GM10266 (cell line): Measurements from ENCODE around the gene NTM.

Experiments
- DNase-seq: peaks from one replicate; pipeline ENCODE4 v3.0.0; 2012; ENCODE audit errors: extremely low spot score
- CTCF ChIP-seq: IDR thresholded peaks from 2 replicates; pipeline ENCODE4 v1.5.1; 2012; ENCODE audit warnings: mild to moderate bottlenecking, low read depth; ENCODE audit not compliant: control insufficient read depth, insufficient read depth; ENCODE audit errors: missing control alignments

NTM gene

GRCh38 chr11:131441051-131441810 is 70.8 kb downstream of the NTM start:
- DNase-seq: no peak
- no peak for TF ChIP-seq CTCF

DNA sequence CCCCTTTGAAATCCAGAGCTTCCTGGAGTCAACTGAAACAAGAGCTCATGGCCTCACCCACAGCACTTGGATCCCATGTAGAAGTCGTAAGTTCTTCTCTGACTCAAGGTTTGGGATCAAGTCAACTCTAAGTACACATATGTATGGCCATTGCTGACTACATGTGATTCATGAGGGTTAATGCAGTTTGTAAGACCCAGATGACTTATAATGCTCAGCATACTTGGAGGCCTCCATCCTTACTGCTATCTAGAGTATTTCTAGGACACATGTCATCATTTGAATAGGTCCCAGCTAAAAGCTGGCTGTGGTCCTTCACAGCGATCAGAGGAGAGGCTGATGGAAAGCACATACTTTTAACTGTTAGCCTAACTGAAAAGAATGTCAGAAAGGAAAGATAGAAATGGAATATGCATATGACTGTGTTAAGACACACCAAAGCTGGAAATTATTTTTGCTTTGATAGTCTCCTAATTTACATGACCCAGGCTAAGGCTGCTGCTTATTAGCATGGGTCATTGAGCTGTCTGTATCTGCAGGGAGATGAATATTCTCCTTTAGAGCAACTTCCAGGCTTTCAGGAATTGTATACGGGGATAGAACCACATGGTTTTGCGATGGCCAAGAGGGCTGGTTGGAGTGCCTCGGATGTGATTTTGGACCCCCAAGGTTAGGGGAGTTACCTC is 76.3 kb downstream of the NTM start:
- TF ChIP-seq CTCF: no peak
- DNase-seq: no peak

DNA sequence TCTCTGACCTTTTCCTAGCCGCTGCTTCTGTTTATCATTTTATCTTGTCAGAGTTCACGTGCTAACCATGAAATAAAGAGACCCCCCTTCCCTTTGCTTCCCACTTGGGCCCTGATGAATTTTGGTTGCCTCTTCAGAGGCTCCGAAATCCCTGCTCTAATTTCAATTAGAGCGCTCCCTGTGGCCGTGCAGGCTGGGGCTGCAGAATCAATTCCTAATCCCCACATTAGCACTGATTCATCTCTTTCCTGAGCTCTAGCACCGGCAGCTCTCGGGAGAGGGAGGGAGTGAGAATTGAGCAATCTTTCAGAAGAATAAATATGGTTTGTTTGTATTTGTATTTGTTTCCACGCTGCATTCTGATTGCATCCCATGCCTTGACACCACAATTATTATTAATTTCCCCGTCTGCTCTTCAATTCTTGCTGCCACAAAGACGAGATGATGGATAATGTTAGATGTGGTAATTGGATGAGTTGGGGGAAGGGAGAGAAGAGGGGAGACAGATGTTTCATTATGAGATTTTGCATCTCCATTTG is 76.9 kb downstream of the NTM start:
- no peak for TF ChIP-seq CTCF
- no peak for DNase-seq

DNA sequence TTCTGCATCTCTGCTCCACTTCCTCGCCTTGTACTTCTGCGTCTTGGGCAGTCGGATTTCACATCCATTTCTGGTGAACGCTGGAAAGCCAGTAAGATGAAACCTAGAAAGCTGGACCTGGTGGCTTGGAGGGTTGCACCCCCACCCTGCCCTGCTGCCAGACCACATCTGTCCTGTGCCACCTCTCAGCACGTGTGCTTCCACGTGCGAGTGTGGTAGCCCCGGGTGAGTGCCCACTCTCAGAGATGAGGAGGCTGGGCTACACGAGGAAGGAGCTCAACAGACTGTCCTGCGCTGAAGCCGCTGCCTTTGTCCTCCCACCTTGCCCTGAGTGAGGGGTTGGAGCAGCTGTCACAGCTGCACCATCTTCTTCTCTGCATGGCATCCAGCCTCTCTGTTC is 77.5 kb downstream of the NTM start:
- no peak for DNase-seq
- TF ChIP-seq CTCF: no peak

- no peak for DNase-seq
- TF ChIP-seq CTCF: no peak
These were observed 78.9 kb downstream of the NTM start for GRCh38 chr11:131449036-131450019.

DNA sequence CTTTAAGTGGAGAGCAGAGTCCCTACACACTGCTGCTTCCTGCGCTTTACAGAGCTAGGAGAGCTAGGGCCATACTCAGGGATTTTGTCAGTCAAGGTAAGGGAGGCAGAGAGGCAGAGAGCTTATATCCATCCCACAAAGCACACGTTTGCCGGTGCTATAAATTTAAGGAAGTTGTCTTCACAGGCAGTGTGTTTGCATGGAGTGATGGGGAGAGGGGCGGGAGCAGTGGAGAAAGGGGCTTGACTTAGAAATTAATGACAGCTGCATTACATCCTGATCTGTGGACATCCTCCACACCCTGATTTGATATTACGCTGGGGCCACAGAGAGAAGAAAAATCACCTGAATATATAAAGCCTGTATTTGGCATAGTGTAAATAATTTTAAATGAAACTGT is 84.1 kb downstream of the NTM start:
- no peak for DNase-seq
- no peak for TF ChIP-seq CTCF

GRCh38 chr11:131454989-131455388 is 84.6 kb downstream of the NTM start:
- no peak for TF ChIP-seq CTCF
- DNase-seq: no peak
